Endothelial cell of umbilical vein (primary cell): ENCODE data around the gene IQCH. TPM values are rescaled to one million over a fixed set of nuclear protein-coding genes. Genes with fewer than 3 reads are reported as not detected.

ENCODE experiments used
- BruUV-seq: library from RNA; stranded (reverse); fragments of 400-500 nt; replicated peaks from 2 replicates; lab custom pipeline; 2021; lab: Mats Ljungman, UMichigan
- CTCF ChIA-PET: fragments of 300-600, 350-600 bp; sonication (Branson Sonifier 250); formaldehyde crosslinking; loops from one replicate; lab custom pipeline; 2021; ENCODE audit warnings: antibody characterized with exemption, inconsistent platforms; lab: Charles Lee
- POLR2A ChIA-PET: fragments of 300-600, 350-600 bp; sonication (Branson Sonifier 250); formaldehyde crosslinking; loops from one replicate; lab custom pipeline; 2021; ENCODE audit warnings: antibody characterized with exemption, inconsistent platforms; lab: Charles Lee
- DNase-seq: peaks from one replicate; pipeline ENCODE4 v3.0.0-alpha.2; 2011; ENCODE audit warnings: low read depth, low spot score
- FAIRE-seq: peaks from 2 replicates; lab custom pipeline; 2011; peaks lifted over from hg19 to GRCh38; lab: Jason Lieb, UNC
- H2AFZ ChIP-seq: 2 replicates; pipeline ENCODE4 v1.6.0; 2012; ENCODE audit warnings: low read depth, low read length, control low read depth, inconsistent platforms
- H3K27ac ChIP-seq: 2 replicates; pipeline ENCODE4 v1.5.1; 2011; ENCODE audit warnings: low read depth, mild to moderate bottlenecking, control low read depth, low read length, moderate library complexity; ENCODE audit not compliant: insufficient read depth
- H3K27me3 ChIP-seq, 2 experiments: 2 replicates each; pipeline versions ENCODE4 v1.6.0 to v1.6.1; 2011; ENCODE audit warnings: low read length in 2 of 2, mixed read lengths in 1 of 2; ENCODE audit not compliant: control insufficient read depth in 2 of 2, insufficient read depth in 2 of 2
- H3K36me3 ChIP-seq, 2 experiments: 2 replicates in 1 of 2; 3 replicates in 1 of 2; pipeline ENCODE4 v1.5.1; 2011; ENCODE audit warnings: low read length in 2 of 2, mild to moderate bottlenecking in 1 of 2, moderate library complexity in 1 of 2; ENCODE audit not compliant: control insufficient read depth in 2 of 2, insufficient read depth in 2 of 2; ENCODE audit errors: extremely low read depth in 1 of 2
- H3K4me1 ChIP-seq: 3 replicates; pipeline ENCODE4 v1.5.1; 2011; ENCODE audit warnings: mild to moderate bottlenecking, low read length; ENCODE audit not compliant: control insufficient read depth, insufficient read depth; ENCODE audit errors: extremely low read depth
- H3K4me2 ChIP-seq: 2 replicates; pipeline ENCODE4 v1.6.1; 2011; ENCODE audit warnings: low read length, control low read depth, mixed read lengths; ENCODE audit not compliant: insufficient read depth
- H3K4me3 ChIP-seq, 3 experiments: fragments of 200-600 bp in 1 of 3; sonication (generic), shearing (Covaris generic) in 1 of 3; replicated peaks in 1 of 3; 2 replicates each; pipeline ENCODE4 v1.5.1; 2011 to 2016; ENCODE audit warnings: control low read depth in 3 of 3, low read length in 3 of 3, mild to moderate bottlenecking in 2 of 3, inconsistent platforms in 1 of 3, low read depth in 1 of 3, moderate library complexity in 1 of 3; ENCODE audit not compliant: insufficient read depth in 1 of 3
- H3K79me2 ChIP-seq: 2 replicates; pipeline ENCODE4 v1.6.0; 2012; ENCODE audit warnings: low read length, inconsistent platforms; ENCODE audit not compliant: control insufficient read depth, insufficient read depth
- H3K9ac ChIP-seq: replicated peaks from 2 replicates; pipeline ENCODE3; 2011; ENCODE audit warnings: low read length, control low read depth; ENCODE audit not compliant: insufficient read depth; ENCODE audit errors: extremely low read depth
- H3K9me1 ChIP-seq: replicated peaks from 3 replicates; pipeline ENCODE4 v1.6.0; 2011; ENCODE audit warnings: mild to moderate bottlenecking, low read length; ENCODE audit not compliant: control insufficient read depth, insufficient read depth; ENCODE audit errors: extremely low read depth
- H3K9me3 ChIP-seq: replicated peaks from 2 replicates; pipeline ENCODE4 v1.5.1; 2012; ENCODE audit warnings: low read length, inconsistent platforms; ENCODE audit not compliant: control insufficient read depth, insufficient read depth
- H4K20me1 ChIP-seq: replicated peaks from 2 replicates; pipeline ENCODE3; 2011; ENCODE audit warnings: mild to moderate bottlenecking, low read length; ENCODE audit not compliant: control insufficient read depth, insufficient read depth; ENCODE audit errors: extremely low read depth
- CTCF ChIP-seq, 2 donors: IDR thresholded peaks; 1 replicate in 1 of 2; 2 replicates in 1 of 2; pipeline ENCODE4 v1.5.1; 2011; ENCODE audit warnings: low read length in 2 of 2, mild to moderate bottlenecking in 2 of 2, moderate library complexity in 2 of 2, control low read depth in 1 of 2, inconsistent platforms in 1 of 2, low read depth in 1 of 2; ENCODE audit not compliant: insufficient read depth in 1 of 2; ENCODE audit errors: extremely low read depth in 1 of 2
- EZH2 ChIP-seq: IDR thresholded peaks from 2 replicates; pipeline ENCODE4 v1.6.1; 2012; ENCODE audit warnings: borderline replicate concordance, low read depth, mild to moderate bottlenecking, moderate library complexity, low read length, inconsistent platforms; ENCODE audit not compliant: severe bottlenecking
- FOS ChIP-seq: IDR thresholded peaks from 2 replicates; pipeline ENCODE4 v1.6.1; 2011; ENCODE audit warnings: mild to moderate bottlenecking, low read length, moderate library complexity, borderline replicate concordance; ENCODE audit not compliant: insufficient read depth
- GATA2 ChIP-seq: IDR thresholded peaks from 2 replicates; pipeline ENCODE4 v1.7.0; 2011; ENCODE audit warnings: low read depth, mild to moderate bottlenecking, moderate library complexity, mixed read lengths, low read length; ENCODE audit not compliant: insufficient read length, insufficient read depth
- JUN ChIP-seq: IDR thresholded peaks from 2 replicates; pipeline ENCODE4 v1.6.1; 2011; ENCODE audit warnings: borderline replicate concordance, low read depth; ENCODE audit not compliant: insufficient read length, insufficient read depth
- MYC ChIP-seq: IDR thresholded peaks from one replicate; pipeline ENCODE4 v1.6.1; 2011; ENCODE audit warnings: mild to moderate bottlenecking, low read depth, low read length
- POLR2A ChIP-seq: IDR thresholded peaks from 2 replicates; pipeline ENCODE4 v1.6.1; 2012; ENCODE audit warnings: low read depth, mild to moderate bottlenecking, control low read depth, low read length
- POLR2AphosphoS5 ChIP-seq: IDR thresholded peaks from 2 replicates; pipeline ENCODE4 v1.6.1; 2012; ENCODE audit warnings: low read depth, mild to moderate bottlenecking, control low read depth, low read length, moderate library complexity; ENCODE audit not compliant: insufficient read depth
- dilution Hi-C: fragments of 300-500 bp; cut with MboI; formaldehyde crosslinking; loops from one replicate; pipeline ENCODE4 v1.15.0; 2019; ENCODE audit warnings: low sequenced_read_pairs; ENCODE audit not compliant: extremely low pct_ligation_motif_present
- intact Hi-C: fragments of 100-400 bp; cut with micrococcal nuclease; formaldehyde crosslinking; loops from one replicate; pipeline ENCODE4 v1.10.0; 2022
- polyA plus RNA-seq, 4 experiments: library from polyadenylated mRNA; depleted of rRNA in 3 of 4; stranded (reverse) in 3 of 4; unstranded in 1 of 4; fragments of >200 nt; gene quantifications; 2 replicates each; pipeline versions ENCODE4 v1.2.1 to v1.2.3, GENCODE V29; 2011 to 2012; ENCODE audit warnings: missing spikeins in 1 of 4
- total RNA-seq: library from RNA; stranded (reverse); gene quantifications from 2 replicates; pipeline ENCODE4 v1.2.3, GENCODE V29; 2021
- TF ChIP-seq, protein P1 (sequence below): IDR thresholded peaks from 2 replicates; pipeline ENCODE4 v1.6.1; 2011; ENCODE audit not compliant: insufficient read depth, insufficient read length

The IQCH gene
- total and polyA plus RNA-seq, 2 donors (not counting 3 experiments of a cell fraction or from before 2014, with no cell fraction given), result 0.29 to 0.51 TPM

DNA sequence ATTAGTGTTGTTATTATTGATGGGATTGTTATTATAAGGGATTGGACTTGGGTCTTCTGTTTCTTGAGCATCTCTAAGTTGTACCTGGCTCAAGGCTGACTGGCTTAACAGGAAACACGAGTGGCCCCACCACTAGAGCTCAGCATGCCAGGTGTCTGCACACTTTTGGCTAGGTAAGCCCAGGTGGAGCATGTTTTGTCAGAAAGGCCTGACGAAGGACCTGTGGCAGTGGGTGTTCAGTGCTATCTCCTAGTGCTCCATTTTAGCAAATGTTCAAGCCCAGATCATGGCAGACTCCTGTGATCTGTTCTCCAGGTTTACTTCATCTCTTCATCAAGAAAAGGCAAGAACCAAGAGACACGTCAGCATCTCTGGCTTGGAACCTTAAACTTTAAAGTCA, 291.3 kb downstream of the IQCH start:
- Histone ChIP-seq H3K9me1 (no peaks in the 10 kb centered on the region), H3K4me1 (peaks cover 8% of the 10 kb centered on the region), H3K36me3 (no peaks in the 10 kb centered on the region), H3K4me2 (no peak overlapping the region), H3K79me2 (no peaks in the 10 kb centered on the region), H3K4me3 (no peak overlapping the region), H3K9ac (no peak overlapping the region), H2AFZ (no peak overlapping the region), H3K27ac (no peak overlapping the region), H3K9me3 (no peaks in the 10 kb centered on the region), H4K20me1 (no peaks in the 10 kb centered on the region), H3K27me3 (no peaks in the 10 kb centered on the region)
- dilution Hi-C loops (no loop called here), intact Hi-C loops (loop anchor here (10.0 kb wide), 1 partner anchor 91 kb away; no protein-coding TSS in a partner anchor)
- FAIRE-seq, result no peak
- BruUV-seq, result no TSS peak
- TF ChIP-seq JUN, result no peak
- TF ChIP-seq CTCF (IDR thresholded peaks at IDR 0.05; ENCODE audit: extremely low read depth in 1 of 2, insufficient read depth in 1 of 2, low read depth in 1 of 2, low read length in 2 of 2), result no peak
- no peak for TF ChIP-seq FOS
- TF ChIP-seq EZH2, result no peak
- no peak for TF ChIP-seq POLR2A
- TF ChIP-seq, protein P1, sequence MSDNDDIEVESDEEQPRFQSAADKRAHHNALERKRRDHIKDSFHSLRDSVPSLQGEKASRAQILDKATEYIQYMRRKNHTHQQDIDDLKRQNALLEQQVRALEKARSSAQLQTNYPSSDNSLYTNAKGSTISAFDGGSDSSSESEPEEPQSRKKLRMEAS, result no peak
- TF ChIP-seq POLR2AphosphoS5, result no peak
- TF ChIP-seq MYC, result no peak
- no peak for TF ChIP-seq GATA2
- ChIA-PET CTCF (no interaction called here), POLR2A (no interaction called here)
- no peak for DNase-seq
